SW 1271 (cell line): ENCODE data around the gene BPTF.
"Not testable (repeated sequence)": the region's sequence is repeated elsewhere in the genome, so short reads cannot be mapped to it uniquely, and the experiment has no call there.

Experiments
- DNase-seq, 2 experiments: peaks; one replicate each; lab custom pipeline; 2025; lab: John Stamatoyannopoulos, UW

Gene BPTF

DNA sequence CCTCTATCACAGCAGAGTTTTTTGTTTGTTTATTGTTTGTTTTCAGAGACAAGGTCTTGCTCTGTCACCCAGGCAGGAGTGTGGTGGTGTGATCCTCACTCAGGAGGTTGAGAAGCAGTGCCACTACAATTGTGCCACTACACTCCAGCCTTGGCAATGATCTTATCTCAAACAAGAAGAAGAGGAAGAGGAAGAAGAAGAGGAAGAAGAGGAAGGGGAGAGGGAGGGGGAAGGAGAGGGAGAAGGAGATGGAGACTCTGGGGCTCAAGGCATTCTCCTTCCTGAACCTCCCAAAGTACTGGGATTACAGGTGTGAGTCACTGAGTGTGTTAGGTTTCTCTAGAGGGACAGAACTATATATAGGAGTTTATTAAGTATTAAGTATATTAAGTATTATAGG is 188.1 kb downstream of the BPTF start:
- DNase-seq = no peak

DNA sequence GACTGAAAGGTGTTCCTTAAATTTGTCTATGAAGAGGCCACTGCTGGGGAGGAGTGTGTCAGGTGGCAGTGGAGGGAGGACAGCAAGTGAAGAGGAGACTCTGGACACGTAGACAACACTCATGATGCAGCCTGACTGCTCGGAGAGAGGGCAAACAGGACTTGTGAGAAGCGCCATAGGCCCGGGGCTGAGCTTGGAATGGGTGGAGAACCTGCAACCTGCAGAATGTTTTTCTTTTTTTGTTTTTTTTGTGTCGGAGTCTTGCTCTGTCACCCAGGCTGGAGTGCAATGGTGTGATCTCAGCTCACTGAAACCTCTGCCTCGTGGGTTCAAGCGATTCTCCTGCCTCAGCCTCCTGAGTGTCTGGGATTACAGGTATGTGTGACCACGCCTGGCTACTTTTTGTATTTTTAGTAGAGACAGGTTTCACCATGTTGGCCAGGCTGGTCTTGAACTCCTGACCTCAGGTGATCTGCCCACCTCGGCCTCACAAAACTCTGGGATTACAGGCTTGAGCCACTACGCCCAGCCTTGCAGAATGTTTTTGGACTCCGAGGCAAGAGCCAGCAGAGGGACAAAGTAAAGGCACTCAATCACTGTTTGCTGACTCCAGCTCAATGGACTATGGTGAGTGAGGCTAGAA is 189.9 kb downstream of the BPTF start:
- no peak for DNase-seq

DNA sequence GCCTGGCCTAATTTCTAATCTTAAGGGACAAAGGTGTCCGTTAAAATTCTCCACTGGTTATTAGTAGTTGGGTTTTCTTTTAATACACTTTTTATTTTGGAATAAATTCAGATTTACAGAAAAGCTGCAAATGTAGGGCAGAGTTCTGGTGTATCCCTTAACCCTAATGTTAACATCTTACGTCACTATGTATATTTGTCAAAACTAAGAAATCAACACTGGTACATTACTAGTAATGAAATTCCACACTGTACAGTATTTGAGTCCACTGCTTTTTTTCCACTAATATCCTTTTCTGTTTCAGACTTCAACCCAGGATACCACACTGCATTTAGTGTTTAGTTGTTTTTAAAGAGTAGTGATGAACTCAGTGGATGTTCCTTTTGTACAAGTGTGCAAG is 191.5 kb downstream of the BPTF start:
- no peak for DNase-seq

- not testable (repeated sequence) for DNase-seq
These were observed 193.2 kb downstream of the BPTF start for GRCh38 chr17:68018493-68018892.

DNA sequence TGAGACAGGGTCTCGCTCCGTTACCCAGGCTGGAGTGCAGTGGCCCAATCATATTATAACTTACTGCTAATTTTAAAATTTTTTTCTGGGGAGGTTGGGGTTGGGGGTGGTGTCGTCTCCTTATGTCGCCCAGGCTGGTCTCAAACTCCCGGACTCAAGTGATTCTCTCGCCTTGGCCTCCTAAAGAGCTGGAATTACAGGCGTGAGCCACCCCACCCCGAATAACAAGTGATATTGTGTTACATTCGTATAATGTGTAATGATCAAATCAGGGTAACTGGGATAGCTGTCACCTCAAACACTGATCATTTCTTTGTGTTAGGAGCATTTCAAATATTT is 194.0 kb downstream of the BPTF start:
- DNase-seq = no peak

GRCh38 chr17:68019675-68020408 is 194.5 kb downstream of the BPTF start:
- peak; percentile 84 to 92 for DNase-seq

- DNase-seq = no peak
These were observed 195.1 kb downstream of the BPTF start for GRCh38 chr17:68020409-68020756.

GRCh38 chr17:68020791-68021190 is 195.5 kb downstream of the BPTF start:
- DNase-seq = not testable (repeated sequence)

- no peak for DNase-seq
These were observed 196.7 kb downstream of the BPTF start for GRCh38 chr17:68021963-68022362.

GRCh38 chr17:68022547-68022946 is 197.2 kb downstream of the BPTF start:
- not testable (repeated sequence) for DNase-seq

- DNase-seq = no peak
These were observed 204.4 kb downstream of the BPTF start for GRCh38 chr17:68029512-68030215.
